ENCODE measurements around the gene TMEM87B.
"Not testable (repeated sequence)": the region's sequence is repeated elsewhere in the genome, so short reads cannot be mapped to it uniquely, and the experiment has no call there.

The TMEM87B gene

DNA sequence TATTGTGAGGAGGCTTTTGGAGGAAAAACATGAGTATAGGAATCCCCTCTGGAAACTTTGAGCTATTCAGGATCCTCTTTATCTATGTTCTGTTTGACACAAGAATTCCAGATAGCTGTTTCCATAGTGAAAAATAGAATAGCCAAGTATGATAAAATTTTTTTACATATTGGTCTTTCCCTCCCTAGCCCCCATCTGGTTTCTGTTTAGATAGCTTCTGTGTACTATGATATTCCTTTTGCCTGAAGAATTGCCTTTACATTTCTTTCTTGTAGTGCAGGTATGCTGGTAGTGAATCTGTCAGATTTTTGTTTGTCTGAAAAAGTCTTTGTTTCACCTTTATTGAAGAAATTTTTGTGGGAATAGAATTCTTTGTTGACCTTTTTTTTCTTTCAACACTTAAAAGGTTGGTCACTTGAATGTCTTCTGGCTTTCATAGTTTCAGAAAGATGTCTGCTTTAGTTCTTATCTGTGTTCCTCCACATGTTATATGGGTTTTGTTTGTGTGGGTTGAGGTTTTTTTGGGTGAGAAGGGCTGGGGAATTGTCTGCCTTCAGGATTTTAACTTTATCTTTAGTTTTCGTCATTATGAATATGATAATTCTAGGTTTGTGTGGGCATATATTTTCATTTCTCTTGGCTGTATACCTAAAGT lies 53.2 kb downstream of the TMEM87B start:
- Histone ChIP-seq H3K9ac (ENCODE audit: low read depth in 1 of 2, low read length in 2 of 2) (no peak overlapping the region), H3K27me3 (ENCODE audit: control insufficient read depth in 1 of 2, insufficient read depth in 2 of 2, low read length in 2 of 2) (no peaks in the 10 kb centered on the region), H3K27ac (ENCODE audit: low read depth, low read length) (no peak overlapping the region), H3K36me3 (ENCODE audit: control insufficient read depth in 1 of 2, insufficient read depth in 2 of 2, low read length in 2 of 2) (peaks cover 35 to 87% of the 10 kb centered on the region in 2 donors), H3K4me1 (ENCODE audit: control insufficient read depth in 1 of 2, insufficient read depth in 2 of 2, low read length in 2 of 2) (no peaks in the 10 kb centered on the region), H3K4me3 (ENCODE audit: low read depth in 1 of 2, low read length in 2 of 2) (no peak overlapping the region), H3K9me3 (ENCODE audit: control insufficient read depth in 1 of 2, low read length in 2 of 2) (peaks cover 0 to 12% of the 10 kb centered on the region in 2 donors)

DNA sequence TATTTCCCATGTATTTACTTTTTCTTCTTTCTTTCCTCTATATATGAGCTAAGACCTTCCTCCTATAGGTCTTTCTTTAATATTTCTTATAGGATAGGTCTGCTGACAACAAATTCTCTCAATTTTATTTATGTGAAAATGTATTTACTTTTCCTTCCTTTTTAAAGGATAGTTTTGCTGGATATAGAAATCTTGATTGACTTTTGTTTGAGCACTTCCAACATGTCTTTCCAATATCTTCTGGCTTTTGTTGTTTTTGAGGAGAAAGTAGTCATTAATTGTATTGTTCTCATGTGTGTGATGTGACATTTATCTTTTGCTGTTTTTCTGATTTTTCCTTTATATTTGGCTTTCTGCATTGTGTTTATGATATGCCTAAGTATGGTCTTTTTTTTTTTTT lies 54.2 kb downstream of the TMEM87B start:
- Histone ChIP-seq H3K27ac (ENCODE audit: low read depth, low read length) (no peak overlapping the region), H3K9ac (ENCODE audit: low read depth in 1 of 2, low read length in 2 of 2) (no peak overlapping the region), H3K4me1 (ENCODE audit: control insufficient read depth in 1 of 2, insufficient read depth in 2 of 2, low read length in 2 of 2) (no peaks in the 10 kb centered on the region), H3K4me3 (ENCODE audit: low read depth in 1 of 2, low read length in 2 of 2) (no peak overlapping the region), H3K27me3 (ENCODE audit: control insufficient read depth in 1 of 2, insufficient read depth in 2 of 2, low read length in 2 of 2) (no peaks in the 10 kb centered on the region), H3K36me3 (ENCODE audit: control insufficient read depth in 1 of 2, insufficient read depth in 2 of 2, low read length in 2 of 2) (peaks cover 34 to 80% of the 10 kb centered on the region in 2 donors), H3K9me3 (ENCODE audit: control insufficient read depth in 1 of 2, low read length in 2 of 2) (peaks cover 0 to 12% of the 10 kb centered on the region in 2 donors)

DNA sequence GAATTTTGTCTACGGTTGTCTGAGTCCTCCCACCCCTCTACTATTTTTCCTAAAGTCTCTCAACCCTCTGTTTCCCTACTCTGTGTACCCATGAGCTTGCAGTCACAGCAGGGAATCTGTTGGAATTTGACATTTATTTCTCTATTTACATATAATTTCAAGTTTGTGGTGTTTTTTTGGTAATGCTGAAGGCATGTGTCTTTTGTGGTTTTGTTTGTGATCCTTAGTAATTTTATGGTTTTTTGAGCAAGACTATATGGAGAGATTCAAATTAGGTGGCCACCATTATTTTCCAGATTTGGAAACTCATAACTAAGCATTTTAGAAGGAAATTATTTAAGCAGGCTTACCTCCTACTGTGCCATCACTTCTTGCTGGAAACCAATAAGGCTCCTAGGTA lies 55.9 kb downstream of the TMEM87B start:
- H3K36me3 ChIP-seq (ENCODE audit: control insufficient read depth in 1 of 2, insufficient read depth in 2 of 2, low read length in 2 of 2) = peaks cover 30 to 65% of the 10 kb centered on the region in 2 donors
- H3K9ac ChIP-seq (ENCODE audit: low read depth in 1 of 2, low read length in 2 of 2) = no peak overlapping the region
- H3K27ac ChIP-seq (ENCODE audit: low read depth, low read length) = no peak overlapping the region
- peaks cover 0 to 12% of the 10 kb centered on the region in 2 donors for H3K9me3 ChIP-seq (ENCODE audit: control insufficient read depth in 1 of 2, low read length in 2 of 2)
- no peaks in the 10 kb centered on the region for H3K4me1 ChIP-seq (ENCODE audit: control insufficient read depth in 1 of 2, insufficient read depth in 2 of 2, low read length in 2 of 2)
- H3K27me3 ChIP-seq (ENCODE audit: control insufficient read depth in 1 of 2, insufficient read depth in 2 of 2, low read length in 2 of 2) = no peaks in the 10 kb centered on the region
- H3K4me3 ChIP-seq (ENCODE audit: low read depth in 1 of 2, low read length in 2 of 2) = no peak overlapping the region

DNA sequence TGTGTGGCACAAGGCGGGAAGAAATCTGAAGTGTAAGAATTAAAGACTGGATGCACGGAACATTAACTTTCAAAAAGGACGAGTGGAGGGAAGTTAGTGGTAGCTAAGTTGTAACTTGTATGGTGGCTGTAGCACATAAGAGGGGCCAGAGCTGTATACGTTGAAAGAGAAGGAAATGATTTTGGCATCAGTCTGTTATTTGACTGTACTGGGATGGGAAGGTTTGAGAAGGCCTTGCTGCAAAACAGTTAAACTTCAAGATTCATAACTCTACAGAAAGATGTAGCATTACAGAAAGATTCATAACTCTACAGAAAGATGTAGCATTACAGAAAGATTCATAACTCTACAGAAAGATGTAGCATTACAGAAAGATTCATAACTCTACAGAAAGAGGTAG lies 58.3 kb downstream of the TMEM87B start:
- not testable (repeated sequence) for H3K9me3 ChIP-seq (ENCODE audit: control insufficient read depth in 1 of 2, low read length in 2 of 2); H3K27ac ChIP-seq (ENCODE audit: low read depth, low read length); H3K9ac ChIP-seq (ENCODE audit: low read depth in 1 of 2, low read length in 2 of 2); H3K27me3 ChIP-seq (ENCODE audit: control insufficient read depth in 1 of 2, insufficient read depth in 2 of 2, low read length in 2 of 2); H3K4me1 ChIP-seq (ENCODE audit: control insufficient read depth in 1 of 2, insufficient read depth in 2 of 2, low read length in 2 of 2); H3K4me3 ChIP-seq (ENCODE audit: low read depth in 1 of 2, low read length in 2 of 2)
- H3K36me3 ChIP-seq (ENCODE audit: control insufficient read depth in 1 of 2, insufficient read depth in 2 of 2, low read length in 2 of 2) = peaks cover 35 to 62% of the 10 kb centered on the region in 2 donors

DNA sequence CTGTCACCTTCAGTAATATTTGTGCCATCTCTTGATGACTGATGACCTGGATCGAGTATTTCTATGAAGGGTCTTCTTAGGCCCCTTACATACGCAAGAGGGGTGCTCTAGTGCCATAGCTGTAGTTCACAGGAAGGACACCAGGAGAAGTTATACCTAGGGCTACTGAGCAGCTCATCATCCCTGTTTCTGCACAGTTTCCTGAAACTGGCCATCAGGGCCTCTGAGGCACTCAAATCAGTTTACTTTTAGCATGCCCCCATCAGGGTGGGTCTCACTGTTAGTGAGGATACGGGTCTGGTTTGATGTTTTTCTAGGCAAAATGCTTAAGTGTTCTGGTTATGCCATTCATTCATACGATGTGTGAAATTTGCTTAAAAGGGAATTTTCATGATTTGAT lies 63.1 kb downstream of the TMEM87B start:
- no peaks in the 10 kb centered on the region for H3K27me3 ChIP-seq (ENCODE audit: control insufficient read depth in 1 of 2, insufficient read depth in 2 of 2, low read length in 2 of 2)
- H3K4me1 ChIP-seq (ENCODE audit: control insufficient read depth in 1 of 2, insufficient read depth in 2 of 2, low read length in 2 of 2) = no peaks in the 10 kb centered on the region
- H3K9ac ChIP-seq (ENCODE audit: low read depth in 1 of 2, low read length in 2 of 2) = no peak overlapping the region
- no peaks in the 10 kb centered on the region for H3K9me3 ChIP-seq (ENCODE audit: control insufficient read depth in 1 of 2, low read length in 2 of 2)
- no peak overlapping the region for H3K4me3 ChIP-seq (ENCODE audit: low read depth in 1 of 2, low read length in 2 of 2)
- H3K36me3 ChIP-seq (ENCODE audit: control insufficient read depth in 1 of 2, insufficient read depth in 2 of 2, low read length in 2 of 2) = peaks cover 26 to 36% of the 10 kb centered on the region in 2 donors
- no peak overlapping the region for H3K27ac ChIP-seq (ENCODE audit: low read depth, low read length)

DNA sequence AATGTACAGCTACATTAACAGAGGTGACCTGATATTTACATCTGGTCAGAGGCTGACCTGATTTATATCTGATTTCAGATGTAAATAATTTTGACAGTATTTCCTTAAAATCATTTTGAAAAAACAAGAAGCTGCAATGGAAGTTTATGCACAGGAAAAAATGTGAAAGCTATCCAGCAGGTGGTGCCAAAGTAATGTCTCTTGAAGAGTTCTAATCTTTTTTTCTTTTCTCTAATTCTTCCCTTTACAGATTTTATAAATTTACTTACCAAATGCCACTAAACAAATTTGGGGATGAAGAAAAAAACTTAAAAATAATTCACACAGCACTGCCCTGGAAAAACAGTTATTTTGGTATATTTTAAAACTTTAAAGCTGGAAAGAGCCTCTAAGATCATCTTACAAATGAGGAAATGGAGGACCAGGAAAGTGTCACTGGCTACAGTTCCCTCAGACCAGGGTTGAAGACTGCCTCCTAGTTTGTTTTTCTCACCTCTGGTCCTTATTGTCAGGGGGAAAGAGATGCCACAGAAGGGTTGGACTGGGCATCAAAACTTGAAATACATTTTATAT lies 66.7 kb downstream of the TMEM87B start:
- peaks cover 0 to 3% of the 10 kb centered on the region in 2 donors for H3K9me3 ChIP-seq (ENCODE audit: control insufficient read depth in 1 of 2, low read length in 2 of 2)

DNA sequence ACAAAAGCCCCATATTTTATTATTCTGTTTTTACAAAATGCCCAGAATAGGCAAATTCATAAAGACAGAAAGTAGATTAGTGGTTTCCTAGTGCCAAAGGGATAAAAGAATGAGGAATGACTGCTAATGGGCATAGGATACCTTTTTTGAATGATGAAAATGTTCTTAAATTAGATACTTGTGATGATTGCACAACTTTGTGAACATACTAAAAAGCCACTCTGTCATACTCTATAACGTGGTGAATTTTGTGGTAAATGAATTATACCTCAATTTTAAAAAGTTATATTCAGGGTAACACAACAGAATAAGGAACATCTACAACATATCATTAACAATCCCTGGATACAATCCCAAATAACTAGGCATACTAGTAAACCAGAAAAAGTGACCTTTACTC lies 74.0 kb downstream of the TMEM87B start:
- H3K4me1 ChIP-seq (ENCODE audit: control insufficient read depth in 1 of 2, insufficient read depth in 2 of 2, low read length in 2 of 2) = no peaks in the 10 kb centered on the region

More for the DNA sequence above, 66.7 kb downstream of the TMEM87B start:
- H3K36me3 ChIP-seq (ENCODE audit: control insufficient read depth in 1 of 2, insufficient read depth in 2 of 2, low read length in 2 of 2) = peaks cover 19 to 25% of the 10 kb centered on the region in 2 donors
- H3K4me3 ChIP-seq (ENCODE audit: low read depth in 1 of 2, low read length in 2 of 2) = no peak overlapping the region
- no peak overlapping the region for H3K27ac ChIP-seq (ENCODE audit: low read depth, low read length)
- no peaks in the 10 kb centered on the region for H3K27me3 ChIP-seq (ENCODE audit: control insufficient read depth in 1 of 2, insufficient read depth in 2 of 2, low read length in 2 of 2)
- no peaks in the 10 kb centered on the region for H3K4me1 ChIP-seq (ENCODE audit: control insufficient read depth in 1 of 2, insufficient read depth in 2 of 2, low read length in 2 of 2)
- no peak overlapping the region for H3K9ac ChIP-seq (ENCODE audit: low read depth in 1 of 2, low read length in 2 of 2)

DNA sequence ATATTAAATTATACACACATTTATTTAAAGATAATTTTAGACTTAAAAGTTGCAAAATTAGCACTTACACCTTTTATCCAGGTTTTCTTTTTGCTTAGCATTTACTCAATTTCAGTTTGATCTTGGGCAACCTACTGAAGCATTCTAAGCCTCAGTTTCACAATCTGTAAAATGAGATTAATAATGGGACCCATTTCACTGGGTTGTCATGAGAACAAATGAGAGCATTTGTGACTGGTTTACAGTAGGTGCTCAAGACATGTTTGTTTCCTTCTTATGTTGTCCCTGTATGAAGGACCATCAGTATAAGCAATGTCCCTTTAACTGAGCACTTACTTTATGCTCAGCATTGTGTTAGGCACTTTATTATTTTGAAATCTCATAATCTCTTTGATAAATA lies 78.3 kb downstream of the TMEM87B start:
- Histone ChIP-seq H3K27me3 (ENCODE audit: control insufficient read depth in 1 of 2, insufficient read depth in 2 of 2, low read length in 2 of 2) (no peaks in the 10 kb centered on the region), H3K4me3 (ENCODE audit: low read depth in 1 of 2, low read length in 2 of 2) (no peak overlapping the region), H3K9me3 (ENCODE audit: control insufficient read depth in 1 of 2, low read length in 2 of 2) (no peaks in the 10 kb centered on the region), H3K4me1 (ENCODE audit: control insufficient read depth in 1 of 2, insufficient read depth in 2 of 2, low read length in 2 of 2) (peaks cover 9% of the 10 kb centered on the region in 2 donors), H3K36me3 (ENCODE audit: control insufficient read depth in 1 of 2, insufficient read depth in 2 of 2, low read length in 2 of 2) (no peaks in the 10 kb centered on the region), H3K27ac (ENCODE audit: low read depth, low read length) (no peak overlapping the region), H3K9ac (ENCODE audit: low read depth in 1 of 2, low read length in 2 of 2) (no peak overlapping the region)

More for the DNA sequence above, 74.0 kb downstream of the TMEM87B start:
- Histone ChIP-seq H3K4me3 (ENCODE audit: low read depth in 1 of 2, low read length in 2 of 2) (no peak overlapping the region), H3K9me3 (ENCODE audit: control insufficient read depth in 1 of 2, low read length in 2 of 2) (peaks cover 0 to 3% of the 10 kb centered on the region in 2 donors), H3K27me3 (ENCODE audit: control insufficient read depth in 1 of 2, insufficient read depth in 2 of 2, low read length in 2 of 2) (no peaks in the 10 kb centered on the region), H3K36me3 (ENCODE audit: control insufficient read depth in 1 of 2, insufficient read depth in 2 of 2, low read length in 2 of 2) (no peaks in the 10 kb centered on the region), H3K9ac (ENCODE audit: low read depth in 1 of 2, low read length in 2 of 2) (no peak overlapping the region), H3K27ac (ENCODE audit: low read depth, low read length) (no peak overlapping the region)

DNA sequence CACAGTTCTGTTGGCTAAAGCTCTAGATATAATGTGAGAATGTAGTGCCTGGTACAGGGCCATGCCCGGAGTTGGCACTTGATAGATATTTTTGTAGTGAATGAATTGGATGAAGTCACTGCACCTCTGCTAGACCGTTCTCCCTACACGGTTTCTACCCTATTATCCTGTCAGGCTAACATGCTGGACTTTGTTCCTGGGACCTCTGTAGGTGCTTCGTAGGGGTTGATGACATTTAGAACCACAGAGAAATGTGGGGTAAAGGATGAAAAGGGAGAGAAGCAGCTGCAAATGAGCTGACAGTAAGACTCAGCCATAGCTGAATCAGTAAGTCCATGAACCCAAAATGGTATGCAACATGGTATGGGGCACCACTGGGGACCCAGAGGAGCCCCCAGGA lies 79.1 kb downstream of the TMEM87B start:
- Histone ChIP-seq H3K36me3 (ENCODE audit: control insufficient read depth in 1 of 2, insufficient read depth in 2 of 2, low read length in 2 of 2) (no peaks in the 10 kb centered on the region), H3K9me3 (ENCODE audit: control insufficient read depth in 1 of 2, low read length in 2 of 2) (no peaks in the 10 kb centered on the region), H3K9ac (ENCODE audit: low read depth in 1 of 2, low read length in 2 of 2) (no peak overlapping the region), H3K4me3 (ENCODE audit: low read depth in 1 of 2, low read length in 2 of 2) (no peak overlapping the region), H3K4me1 (ENCODE audit: control insufficient read depth in 1 of 2, insufficient read depth in 2 of 2, low read length in 2 of 2) (peaks cover 9% of the 10 kb centered on the region in 2 donors), H3K27me3 (ENCODE audit: control insufficient read depth in 1 of 2, insufficient read depth in 2 of 2, low read length in 2 of 2) (no peaks in the 10 kb centered on the region), H3K27ac (ENCODE audit: low read depth, low read length) (no peak overlapping the region)

DNA sequence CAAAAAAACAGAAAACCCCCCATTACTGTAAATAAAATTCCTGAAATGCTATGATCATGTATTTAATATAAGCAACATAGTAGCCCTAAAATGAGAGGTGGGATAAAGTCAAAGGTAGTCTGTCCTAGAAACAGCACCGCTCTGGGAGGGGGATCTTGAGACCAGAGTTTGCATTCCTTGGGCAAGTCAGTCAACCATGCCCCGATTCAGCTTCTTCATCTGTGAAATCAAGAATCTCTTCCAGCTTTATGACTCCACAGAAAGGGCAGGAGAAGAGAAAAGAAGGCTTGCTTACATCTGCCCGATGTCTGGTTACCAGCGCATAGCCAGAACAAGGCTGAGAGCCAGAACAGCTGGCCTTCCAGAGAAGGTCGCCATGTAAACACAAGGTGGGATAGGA lies 81.0 kb downstream of the TMEM87B start:
- no peaks in the 10 kb centered on the region for H3K36me3 ChIP-seq (ENCODE audit: control insufficient read depth in 1 of 2, insufficient read depth in 2 of 2, low read length in 2 of 2)
- no peak overlapping the region for H3K9ac ChIP-seq (ENCODE audit: low read depth in 1 of 2, low read length in 2 of 2)
- no peak overlapping the region for H3K27ac ChIP-seq (ENCODE audit: low read depth, low read length)
- H3K9me3 ChIP-seq (ENCODE audit: control insufficient read depth in 1 of 2, low read length in 2 of 2) = no peaks in the 10 kb centered on the region
- no peak overlapping the region for H3K4me3 ChIP-seq (ENCODE audit: low read depth in 1 of 2, low read length in 2 of 2)
- peaks cover 9% of the 10 kb centered on the region in 2 donors for H3K4me1 ChIP-seq (ENCODE audit: control insufficient read depth in 1 of 2, insufficient read depth in 2 of 2, low read length in 2 of 2)
- peaks cover 0 to 4% of the 10 kb centered on the region in 2 donors for H3K27me3 ChIP-seq (ENCODE audit: control insufficient read depth in 1 of 2, insufficient read depth in 2 of 2, low read length in 2 of 2)
